Sigmoid colon (tissue), 7 donors: ENCODE results near the gene EEPD1. TPM values are rescaled to one million over a fixed set of nuclear protein-coding genes. Genes with fewer than 3 reads are reported as not detected.

Experiments
- DNase-seq: peaks from one replicate; pipeline ENCODE4 v3.0.0-alpha.2; 2019
- H3K27ac ChIP-seq, 4 donors: fragments of 200-600 bp; sonication (generic); one replicate each; pipeline ENCODE4 v1.5.1; 2016 to 2019; ENCODE audit warnings: mild to moderate bottlenecking in 1 of 4
- H3K27me3 ChIP-seq, 3 donors: fragments of 200-600 bp; sonication (generic); one replicate each; pipeline ENCODE4 v1.5.1; 2019; ENCODE audit warnings: mild to moderate bottlenecking in 1 of 3
- H3K36me3 ChIP-seq, 4 donors: fragments of 200-600 bp; sonication (generic); one replicate each; pipeline ENCODE4 v1.5.1; 2016 to 2019
- H3K4me1 ChIP-seq, 4 donors: fragments of 200-600 bp; sonication (generic); one replicate each; pipeline ENCODE4 v1.5.1; 2017 to 2019
- H3K4me3 ChIP-seq, 4 donors: fragments of 200-600 bp; sonication (generic); one replicate each; pipeline ENCODE4 v1.5.1; 2017 to 2019; ENCODE audit warnings: mild to moderate bottlenecking in 2 of 4, moderate library complexity in 1 of 4
- H3K9me3 ChIP-seq, 4 donors: fragments of 200-600 bp in 3 of 4; sonication (generic) in 3 of 4; one replicate each; pipeline versions ENCODE4 v1.5.1 to v1.6.1; 2013 to 2019
- CTCF ChIP-seq, 4 experiments: fragments of 450-650 bp in 3 of 4; fragments of 200-600 bp in 1 of 4; IDR thresholded peaks; one replicate each; pipeline ENCODE4 v1.5.1; 2016 to 2019; ENCODE audit warnings: antibody characterized with exemption in 4 of 4, mild to moderate bottlenecking in 3 of 4, moderate library complexity in 2 of 4
- EP300 ChIP-seq, 4 donors: sonication (generic); formaldehyde crosslinking; IDR thresholded peaks; one replicate each; pipeline ENCODE4 v1.6.1; 2017; ENCODE audit warnings: antibody characterized with exemption in 4 of 4
- POLR2A ChIP-seq, 2 donors: fragments of 450-650 bp; IDR thresholded peaks; one replicate each; pipeline ENCODE4 v1.6.1; 2016; ENCODE audit warnings: antibody characterized with exemption in 2 of 2, mild to moderate bottlenecking in 2 of 2, moderate library complexity in 2 of 2
- POLR2AphosphoS5 ChIP-seq, 4 donors: sonication (generic); formaldehyde crosslinking; IDR thresholded peaks; one replicate each; pipeline ENCODE4 v1.6.1; 2017; ENCODE audit warnings: antibody characterized with exemption in 4 of 4
- WGBS, 2 donors: extraction: QIAGEN DNeasy Blood & Tissue Kit; methylation state at CpG; one replicate each; pipeline ENCODE4 v1.1.7; 2013; 5-methylcytosine and 5-hydroxymethylcytosine counted together
- intact Hi-C: fragments of 100-400 bp; cut with DNase I; formaldehyde crosslinking; loops from one replicate; pipeline ENCODE4 v1.15.1; 2023
- polyA plus RNA-seq, 3 donors: library from polyadenylated mRNA; stranded (reverse); fragments of 200-250 nt; gene quantifications; one replicate each; pipeline ENCODE4 v1.2.3, GENCODE V29; 2013
- total RNA-seq, 4 donors: library from RNA; depleted of rRNA; stranded (reverse); fragments of >200 nt; gene quantifications; one replicate each; pipeline ENCODE4 v1.1.0, GENCODE V29; 2016
- donor health status: healthy with polysubstance abuse.
- donor health status: Bipolar disorder and iron deficiency.
- donor health status: healthy.

EEPD1 gene
- total and polyA plus RNA-seq, 7 donors: 6.6 to 18.1 (median 14.3) TPM

- no peak for DNase-seq
- intact Hi-C loops: no loop called here
- H3K9me3 ChIP-seq: no peaks in the 10 kb centered on the region
- peaks cover 0 to 33% (median 22%) of the 10 kb centered on the region in 4 donors for H3K4me1 ChIP-seq
- H3K27me3 ChIP-seq: no peaks in the 10 kb centered on the region
- TF ChIP-seq CTCF (IDR thresholded peaks at IDR 0.05) (no peak), POLR2A (IDR thresholded peaks at IDR 0.05) (no peak), EP300 (IDR thresholded peaks at IDR 0.05) (no peak), POLR2AphosphoS5 (IDR thresholded peaks at IDR 0.05) (no peak)
- H3K27ac ChIP-seq: no peak overlapping the region
- no peak overlapping the region for H3K4me3 ChIP-seq
- WGBS, 2 donors: 92 to 95% methylated on average over 8 of the region's 8 CpGs
- H3K36me3 ChIP-seq: no peaks in the 10 kb centered on the region
Observed at GRCh38 chr7:36132012-36132411, 21.0 kb upstream of the EEPD1 start.

- WGBS, 2 donors: 96 to 98% methylated on average over 4 of the region's 4 CpGs
- no peaks in the 10 kb centered on the region for H3K36me3 ChIP-seq
- intact Hi-C loops: no loop called here
- TF ChIP-seq EP300 (IDR thresholded peaks at IDR 0.05): no peak
- no peak for TF ChIP-seq POLR2A (IDR thresholded peaks at IDR 0.05)
- TF ChIP-seq POLR2AphosphoS5 (IDR thresholded peaks at IDR 0.05): no peak
- no peak for TF ChIP-seq CTCF (IDR thresholded peaks at IDR 0.05)
- no peak for DNase-seq
- no peak overlapping the region for H3K4me3 ChIP-seq
- no peaks in the 10 kb centered on the region for H3K4me1 ChIP-seq
- no peak overlapping the region for H3K27ac ChIP-seq
- H3K27me3 ChIP-seq: no peaks in the 10 kb centered on the region
- no peaks in the 10 kb centered on the region for H3K9me3 ChIP-seq
Observed at GRCh38 chr7:36135700-36136099, 17.4 kb upstream of the EEPD1 start.

DNA sequence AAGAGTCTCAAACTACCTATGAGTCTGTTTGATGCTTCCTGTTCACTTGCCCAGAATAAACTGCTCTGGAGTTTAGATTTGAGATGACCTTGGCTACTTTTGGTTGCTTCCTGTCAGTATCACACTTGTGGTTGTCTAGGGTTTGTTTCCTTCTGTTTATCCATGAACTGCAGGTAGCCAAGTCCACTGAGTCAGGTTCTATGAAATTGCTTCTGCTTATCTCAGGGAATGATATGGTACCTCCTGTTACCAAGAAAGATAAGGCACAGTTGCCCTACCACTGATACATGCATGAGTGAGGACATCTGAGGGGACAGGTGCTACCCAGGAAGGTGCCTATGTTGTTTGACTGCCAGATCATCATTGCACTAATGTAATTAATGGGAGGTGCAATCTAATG is 15.8 kb upstream of the EEPD1 start:
- DNase-seq: no peak
- intact Hi-C loops: no loop called here

DNA sequence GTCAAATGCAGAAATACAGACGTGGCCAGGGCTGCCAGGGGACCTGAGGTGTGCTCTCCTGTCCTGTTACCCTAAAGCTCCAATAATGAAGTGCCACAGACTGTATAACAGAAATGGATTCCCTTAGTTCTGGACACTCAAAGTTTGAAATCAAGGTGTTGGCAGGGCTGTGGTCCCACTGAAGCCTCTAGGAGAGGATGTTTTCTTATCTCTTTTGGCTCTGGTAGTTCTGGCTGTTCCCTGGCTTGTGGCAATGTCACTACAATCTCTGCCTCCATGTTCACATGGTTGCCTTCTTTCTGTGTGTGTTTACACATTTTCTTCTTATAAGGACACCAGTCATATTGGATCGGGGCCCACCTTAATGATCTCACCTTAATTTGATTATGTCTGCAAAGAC is 15.3 kb upstream of the EEPD1 start:
- H3K36me3 ChIP-seq: no peaks in the 10 kb centered on the region
- H3K4me1 ChIP-seq: no peaks in the 10 kb centered on the region
- 86 to 92% methylated on average over 2 of the region's 2 CpGs for WGBS, 2 donors
- intact Hi-C loops: no loop called here
- TF ChIP-seq POLR2A (IDR thresholded peaks at IDR 0.05) (no peak), POLR2AphosphoS5 (IDR thresholded peaks at IDR 0.05) (no peak), CTCF (IDR thresholded peaks at IDR 0.05) (no peak), EP300 (IDR thresholded peaks at IDR 0.05) (no peak)
- DNase-seq: no peak
- no peak overlapping the region for H3K4me3 ChIP-seq
- no peaks in the 10 kb centered on the region for H3K9me3 ChIP-seq
- no peak overlapping the region for H3K27ac ChIP-seq
- H3K27me3 ChIP-seq: no peaks in the 10 kb centered on the region

More for the DNA sequence above, 15.8 kb upstream of the EEPD1 start:
- TF ChIP-seq EP300 (IDR thresholded peaks at IDR 0.05) (no peak), POLR2AphosphoS5 (IDR thresholded peaks at IDR 0.05) (no peak), POLR2A (IDR thresholded peaks at IDR 0.05) (no peak), CTCF (IDR thresholded peaks at IDR 0.05) (no peak)
- Histone ChIP-seq H3K9me3 (no peaks in the 10 kb centered on the region), H3K4me3 (no peak overlapping the region), H3K4me1 (no peaks in the 10 kb centered on the region), H3K27ac (no peak overlapping the region), H3K27me3 (no peaks in the 10 kb centered on the region), H3K36me3 (no peaks in the 10 kb centered on the region)

DNA sequence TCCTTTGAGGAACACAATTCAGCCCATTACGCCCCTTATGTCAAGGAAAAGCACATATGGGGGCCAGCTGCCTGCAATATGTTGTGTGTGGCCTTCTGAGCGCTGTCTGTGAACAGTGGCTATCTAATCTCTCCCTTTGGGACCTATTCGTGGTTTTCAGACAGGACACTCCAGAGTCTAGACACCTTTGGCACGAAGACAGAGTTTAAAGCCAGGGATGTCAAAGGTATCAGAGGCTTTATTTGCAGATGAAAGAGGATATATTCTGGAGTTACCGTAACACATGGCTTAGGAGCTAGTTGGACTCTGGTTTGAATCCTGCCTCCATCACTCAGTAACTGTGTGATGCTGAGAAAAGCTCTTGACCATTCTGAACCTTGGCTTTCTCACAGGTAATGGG is 14.8 kb upstream of the EEPD1 start:
- TF ChIP-seq POLR2A (IDR thresholded peaks at IDR 0.05) (no peak), CTCF (IDR thresholded peaks at IDR 0.05) (no peak), EP300 (IDR thresholded peaks at IDR 0.05) (no peak)
- no peaks in the 10 kb centered on the region for H3K4me1 ChIP-seq
- no peaks in the 10 kb centered on the region for H3K9me3 ChIP-seq
- H3K4me3 ChIP-seq: no peak overlapping the region
- WGBS, 2 donors: 89 to 91% methylated on average over 5 of the region's 5 CpGs
- no peak for DNase-seq
- H3K27ac ChIP-seq: no peak overlapping the region
- intact Hi-C loops: no loop called here
- no peaks in the 10 kb centered on the region for H3K36me3 ChIP-seq
- H3K27me3 ChIP-seq: no peaks in the 10 kb centered on the region
